Heart left ventricle (tissue), 16 donors: ENCODE data around the gene SLC25A18. TPM values are rescaled to one million over a fixed set of nuclear protein-coding genes. Genes with fewer than 3 reads are reported as not detected.

Experiments used
- ATAC-seq, 4 donors: fragments of 200-7000 bp; cut with Tn5 transposase; one replicate each; pipeline ENCODE4 v1.9.1; 2020 to 2022; ENCODE audit warnings: moderate library complexity in 4 of 4, mild to moderate bottlenecking in 3 of 4, moderate number of reproducible peaks in 1 of 4
- DNase-seq, 5 donors: peaks; one replicate each; pipeline ENCODE4 v3.0.0-alpha.2; 2020
- H3K27ac ChIP-seq, 12 donors: fragments of 200-600 bp; sonication (generic) in 4 of 12; one replicate each; pipeline versions ENCODE4 v1.5.0 to v1.8.0; 2016 to 2022; ENCODE audit warnings: mild to moderate bottlenecking in 2 of 12
- H3K27me3 ChIP-seq, 9 donors: fragments of 200-600 bp; sonication (generic) in 2 of 9; one replicate each; pipeline versions ENCODE4 v1.5.1 to v1.8.0; 2016 to 2022; ENCODE audit warnings: mild to moderate bottlenecking in 3 of 9
- H3K36me3 ChIP-seq, 9 donors: fragments of 200-600 bp; sonication (generic) in 2 of 9; one replicate each; pipeline versions ENCODE4 v1.5.0 to v1.8.0; 2018 to 2022; ENCODE audit warnings: mild to moderate bottlenecking in 2 of 9
- H3K4me1 ChIP-seq, 12 donors: fragments of 200-600 bp; sonication (generic) in 4 of 12; one replicate each; pipeline versions ENCODE4 v1.5.0 to v1.8.0; 2016 to 2022; ENCODE audit warnings: mild to moderate bottlenecking in 3 of 12
- H3K4me3 ChIP-seq, 12 donors: fragments of 200-600 bp; sonication (generic) in 4 of 12; one replicate each; pipeline versions ENCODE4 v1.5.0 to v1.8.0; 2017 to 2022; ENCODE audit warnings: mild to moderate bottlenecking in 9 of 12, moderate library complexity in 4 of 12
- H3K9me3 ChIP-seq, 12 donors: fragments of 200-600 bp; sonication (generic) in 4 of 12; one replicate each; pipeline versions ENCODE4 v1.5.0 to v1.8.0; 2016 to 2022; ENCODE audit warnings: mild to moderate bottlenecking in 1 of 12
- POLR2A ChIP-seq, 2 donors: fragments of 450-650 bp; IDR thresholded peaks; one replicate each; pipeline ENCODE4 v1.6.1; 2017; ENCODE audit warnings: antibody characterized with exemption in 2 of 2, mild to moderate bottlenecking in 2 of 2, moderate library complexity in 2 of 2
- WGBS, 4 donors: extraction: QIAGEN DNeasy Blood & Tissue Kit in 2 of 4; methylation state at CpG; one replicate each; pipeline versions ENCODE4 v1.1.5 to v1.1.7; 2013 to 2018; 5-methylcytosine and 5-hydroxymethylcytosine counted together
- intact Hi-C, 10 donors: fragments of 100-400 bp; cut with DNase I; formaldehyde crosslinking; loops; one replicate each; pipeline versions ENCODE4 v1.11.1 to v1.14.2; 2022
- polyA plus RNA-seq, 2 donors: library from polyadenylated mRNA; stranded (reverse); fragments of 200-250 nt; gene quantifications; one replicate each; pipeline ENCODE4 v1.2.3, GENCODE V29; 2013
- total RNA-seq, 9 donors: library from RNA; depleted of rRNA in 2 of 9; stranded (reverse); fragments of >200 nt in 2 of 9; fragmentation: NEBNext Ultra II Directional in 3 of 9; extraction: Animal tissue kit (Norgen Biotek cat#: 25700) in 3 of 9; gene quantifications; one replicate each; pipeline versions ENCODE4 v1.1.0 to v1.2.4, GENCODE V29; 2016 to 2023
- TF ChIP-seq, protein P1 (sequence below), 12 donors: fragments of 200-600 bp; sonication (generic) in 4 of 12; IDR thresholded peaks; one replicate each; pipeline versions ENCODE4 v1.5.0 to v1.8.0; 2018 to 2022; ENCODE audit warnings: antibody characterized with exemption in 12 of 12, mild to moderate bottlenecking in 5 of 12
- donor health status: ischemic (EF 13 %, LVEDD 7.1; RV severe dilation, severe dysfunction).
- donor health status: healthy with polysubstance abuse.
- donor health status: DM: no; HTN: yes; CAD: no.
- donor health status: DM: no; HTN: no; CAD: no.
- donor health status: ischemic (EF 25% LVEDD 6.9; RV normal size, moderate dysfunction).
- donor health status: ischemic (EF 25% LVEDD 5.7; RV mildly dilated, moderate dysfunction).
- donor health status: healthy.
- donor health status: DM: yes; HTN: yes; CAD: no.
- donor health status: ischemic (EF 35%, LVEDD 5.7; RV mildly dilated, moderate dysfunction).
- donor health status: nonischemic (EF 11% LVEDD 7.7; RV severe dilation, severe dysfunction).
- donor health status: DM: yes; HTN: yes; CAD: no.
- donor health status: PGD.
- donor health status: ischemic (EF 29% LVEDD 5.4; RV normal size, mild dysfunction).
- donor health status: nonischemic (EF 23%, LVEDD 6.1; RV moderate dilation, normal function).

The SLC25A18 gene
- total and polyA plus RNA-seq, 11 donors, result 0.27 to 10.2 (median 1.9) TPM

DNA sequence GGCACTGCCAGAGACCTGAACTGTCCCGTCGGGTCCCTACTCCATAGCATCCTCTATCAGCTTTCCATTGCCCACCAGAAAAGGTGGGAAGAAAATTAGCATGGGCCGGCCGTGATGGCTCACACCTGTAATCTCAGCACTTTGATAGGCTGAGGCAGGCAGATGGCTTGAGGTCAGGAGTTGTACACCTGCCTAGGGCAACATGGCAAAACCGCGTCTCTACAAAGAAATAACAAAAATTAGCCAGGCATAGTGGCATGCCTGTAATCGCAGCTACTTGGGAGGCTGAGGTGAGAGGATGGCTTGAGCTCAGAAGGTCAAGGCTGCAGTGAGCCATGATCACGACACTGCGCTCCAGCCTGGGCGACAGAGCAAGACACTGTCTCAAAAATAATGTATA is 3.5 kb downstream of the SLC25A18 start:
- no peak for DNase-seq
- TF ChIP-seq, protein P1, sequence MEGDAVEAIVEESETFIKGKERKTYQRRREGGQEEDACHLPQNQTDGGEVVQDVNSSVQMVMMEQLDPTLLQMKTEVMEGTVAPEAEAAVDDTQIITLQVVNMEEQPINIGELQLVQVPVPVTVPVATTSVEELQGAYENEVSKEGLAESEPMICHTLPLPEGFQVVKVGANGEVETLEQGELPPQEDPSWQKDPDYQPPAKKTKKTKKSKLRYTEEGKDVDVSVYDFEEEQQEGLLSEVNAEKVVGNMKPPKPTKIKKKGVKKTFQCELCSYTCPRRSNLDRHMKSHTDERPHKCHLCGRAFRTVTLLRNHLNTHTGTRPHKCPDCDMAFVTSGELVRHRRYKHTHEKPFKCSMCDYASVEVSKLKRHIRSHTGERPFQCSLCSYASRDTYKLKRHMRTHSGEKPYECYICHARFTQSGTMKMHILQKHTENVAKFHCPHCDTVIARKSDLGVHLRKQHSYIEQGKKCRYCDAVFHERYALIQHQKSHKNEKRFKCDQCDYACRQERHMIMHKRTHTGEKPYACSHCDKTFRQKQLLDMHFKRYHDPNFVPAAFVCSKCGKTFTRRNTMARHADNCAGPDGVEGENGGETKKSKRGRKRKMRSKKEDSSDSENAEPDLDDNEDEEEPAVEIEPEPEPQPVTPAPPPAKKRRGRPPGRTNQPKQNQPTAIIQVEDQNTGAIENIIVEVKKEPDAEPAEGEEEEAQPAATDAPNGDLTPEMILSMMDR (IDR thresholded peaks at IDR 0.05), result no peak
- no peak for TF ChIP-seq POLR2A (IDR thresholded peaks at IDR 0.05)
- Histone ChIP-seq H3K9me3 (no peaks in the 10 kb centered on the region), H3K27me3 (no peaks in the 10 kb centered on the region), H3K4me3 (no peak overlapping the region), H3K4me1 (peaks cover 14 to 55% (median 41%) of the 10 kb centered on the region in 12 donors), H3K27ac (peak overlapping the region in 4 of 12 donors; percentile 15 to 94 (median 91)), H3K36me3 (no peaks in the 10 kb centered on the region)
- 82 to 92% (median 85%) methylated on average over 10 of the region's 10 CpGs for WGBS, 4 donors
- ATAC-seq, result no peak
- intact Hi-C loops, result loop anchor here in 4 of 10 donors (5.0 to 10.0 kb wide), 4 partner anchors 58 to 218 kb away; partner anchors contain the start of genes BCL2L13 (in 2 of the 4) and ATP6V1E1 (in 1 of the 4)

DNA sequence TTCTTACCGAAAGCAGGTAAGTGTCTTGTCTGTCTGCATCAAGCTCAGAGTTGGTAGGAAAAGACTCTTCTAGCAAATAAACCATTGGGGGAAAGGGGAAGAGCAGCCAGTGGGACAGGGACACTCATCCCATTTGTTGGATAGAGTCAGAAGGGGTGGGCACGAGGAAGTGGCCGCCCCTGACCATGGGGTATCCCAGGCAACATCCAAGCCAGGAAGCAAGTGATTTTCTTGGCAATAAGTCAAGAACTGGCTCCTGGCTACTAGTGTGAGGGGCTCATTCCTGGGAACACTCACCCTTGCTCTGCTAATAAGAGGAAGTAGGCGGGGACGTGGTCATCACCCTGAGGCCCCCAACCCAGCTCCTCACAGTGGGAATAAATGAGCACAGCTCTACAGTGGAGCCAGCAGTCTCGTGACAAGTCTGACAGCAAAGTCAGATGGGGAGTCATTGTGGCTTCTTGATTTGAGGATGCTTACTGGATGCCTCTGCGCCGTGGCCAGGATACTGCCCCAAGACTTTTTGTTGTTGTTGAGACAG is 6.7 kb downstream of the SLC25A18 start:
- ATAC-seq (peak; percentile 22 to 44 (median 34)), DNase-seq (peak in 1 of 5 donors; percentile 40)
- 21 to 36% (median 29%) methylated on average over 5 to 8 of the region's 8 CpGs for WGBS, 4 donors
- H3K9me3 ChIP-seq, result no peaks in the 10 kb centered on the region
- peak overlapping the region in 4 of 12 donors; percentile 6 to 49 (median 36) for H3K4me3 ChIP-seq
- H3K4me1 ChIP-seq, result peaks cover 13 to 40% (median 23%) of the 10 kb centered on the region in 12 donors
- no peaks in the 10 kb centered on the region for H3K36me3 ChIP-seq
- no peaks in the 10 kb centered on the region for H3K27me3 ChIP-seq
- peak overlapping the region; percentile 81 to 98 (median 90) for H3K27ac ChIP-seq
- peak in 1 of 2 donors; percentile 32 for TF ChIP-seq POLR2A (IDR thresholded peaks at IDR 0.05)
- TF ChIP-seq, protein P1 (IDR thresholded peaks at IDR 0.05), result no peak
- intact Hi-C loops, result loop anchor here in 6 of 10 donors (2.0 to 10.0 kb wide), 6 partner anchors 55 to 215 kb away; partner anchors contain the start of genes BCL2L13 (in 4 of the 6) and ATP6V1E1 (in 2 of the 6)

DNA sequence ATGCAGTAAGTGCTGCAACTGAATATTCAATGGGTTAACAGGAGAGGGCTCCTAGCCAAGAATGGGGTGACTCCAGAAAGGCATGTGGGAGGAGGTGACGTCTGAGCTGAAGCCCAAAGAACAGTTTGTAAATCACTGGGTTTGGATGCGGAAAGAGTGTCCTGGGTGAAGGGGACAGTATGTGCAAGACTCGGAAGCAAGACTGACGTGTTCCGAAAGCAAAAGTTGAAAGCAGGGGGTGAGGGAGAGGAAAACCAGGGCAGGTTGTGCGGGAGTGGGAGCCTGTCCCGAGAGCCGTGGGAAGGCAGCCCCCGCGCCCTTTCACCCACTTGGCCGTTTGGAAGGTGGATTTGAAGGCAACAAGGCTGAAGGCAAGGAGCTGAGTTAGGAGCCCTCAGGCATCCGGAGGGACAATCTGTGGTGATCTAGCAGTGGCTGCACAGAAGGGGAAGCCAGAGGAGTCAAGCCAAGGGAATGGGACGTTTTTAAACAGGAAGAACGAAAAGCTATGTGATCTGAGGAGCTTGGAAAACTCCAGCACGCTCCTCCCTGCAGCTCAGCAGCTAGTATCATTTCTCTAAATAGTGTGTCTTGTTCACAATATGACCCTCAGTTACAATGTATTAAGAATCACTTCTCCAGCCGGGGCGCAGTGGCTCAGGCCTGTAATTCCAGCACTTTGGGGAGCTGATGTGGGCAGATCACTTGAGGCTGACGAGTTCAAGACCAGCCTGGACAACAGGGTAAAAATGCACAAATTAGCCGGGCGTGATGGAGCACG is 7.7 kb downstream of the SLC25A18 start:
- DNase-seq (peak; percentile 70 to 96 (median 83)), ATAC-seq (peak; percentile 93 to 95 (median 94))
- H3K9me3 ChIP-seq, result no peaks in the 10 kb centered on the region
- TF ChIP-seq, protein P1 (IDR thresholded peaks at IDR 0.05), result no peak
- peak in 1 of 2 donors; percentile 68 for TF ChIP-seq POLR2A (IDR thresholded peaks at IDR 0.05)
- intact Hi-C loops, result loop anchor here in 3 of 10 donors (1.0 to 5.0 kb wide), 4 partner anchors 8 to 68 kb away; partner anchors contain the start of genes BCL2L13 (in 2 of the 3), ATP6V1E1 (in 1 of the 3) and SLC25A18 (in 1 of the 3)
- WGBS, 4 donors, result 15 to 23% (median 18%) methylated on average over 21 of the region's 21 CpGs
- no peaks in the 10 kb centered on the region for H3K36me3 ChIP-seq
- peak overlapping the region; percentile 85 to 98 (median 91) for H3K27ac ChIP-seq
- no peaks in the 10 kb centered on the region for H3K27me3 ChIP-seq
- H3K4me1 ChIP-seq, result peaks cover 13 to 47% (median 23%) of the 10 kb centered on the region in 12 donors
- peak overlapping the region in 10 of 12 donors; percentile 24 to 55 (median 46) for H3K4me3 ChIP-seq

DNA sequence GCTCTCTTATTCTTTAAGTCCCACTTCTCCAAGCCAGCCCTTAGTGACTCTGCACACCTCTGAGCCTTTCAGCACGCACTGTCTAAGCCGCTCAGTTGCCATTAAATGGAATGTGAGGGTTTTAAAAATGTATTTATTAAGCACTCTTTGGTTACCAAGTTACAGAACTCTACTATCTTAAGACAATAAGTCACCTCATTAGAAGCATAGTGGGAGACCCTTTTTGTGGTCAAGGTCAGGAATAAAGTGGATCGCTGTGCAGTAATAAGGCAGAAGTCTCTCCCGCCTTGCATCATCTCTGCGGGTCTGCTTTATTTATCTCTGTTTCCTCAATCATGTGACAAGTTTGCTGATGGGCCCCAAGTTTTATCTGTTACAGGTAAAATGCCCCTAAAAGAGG is 11.9 kb downstream of the SLC25A18 start:
- ATAC-seq (no peak), DNase-seq (no peak)
- Histone ChIP-seq H3K27me3 (no peaks in the 10 kb centered on the region), H3K9me3 (no peaks in the 10 kb centered on the region), H3K4me3 (no peak overlapping the region), H3K36me3 (no peaks in the 10 kb centered on the region), H3K4me1 (peaks cover 7 to 46% (median 16%) of the 10 kb centered on the region in 12 donors), H3K27ac (no peak overlapping the region)
- no peak for TF ChIP-seq POLR2A (IDR thresholded peaks at IDR 0.05)
- intact Hi-C loops, result no loop called here
- 84 to 89% (median 87%) methylated on average over 5 of the region's 5 CpGs for WGBS, 4 donors
